GM12878 (cell line): ENCODE results near the gene CCNY. TPM values are rescaled to one million over a fixed set of nuclear protein-coding genes. Genes with fewer than 3 reads are reported as not detected.

Source experiments
- ATAC-seq: fragments of 200-7000 bp; cut with Tn5 transposase; 3 replicates; pipeline ENCODE4 v1.9.1; 2020; ENCODE audit warnings: mild to moderate bottlenecking, moderate library complexity
- BruUV-seq: library from RNA; stranded (reverse); fragments of 400-500 nt; replicated peaks from 2 replicates; lab custom pipeline; 2021; lab: Mats Ljungman, UMichigan
- CTCF ChIA-PET: fragments of 300-600 bp; sonication (Branson Sonifier 250); formaldehyde crosslinking; extraction: SDS; loops from one replicate; lab custom pipeline; 2021; ENCODE audit warnings: inconsistent platforms; lab: Yijun Ruan, JAX
- POLR2A ChIA-PET: fragments of 350-600 bp; formaldehyde crosslinking; extraction: SDS; loops from one replicate; lab custom pipeline; 2021; ENCODE audit warnings: inconsistent platforms; lab: Charles Lee
- RAD21 ChIA-PET: fragments of 300-600 bp; sonication (Branson Sonifier 250); formaldehyde crosslinking; loops from one replicate; lab custom pipeline; 2023; ENCODE audit warnings: antibody characterized with exemption; ENCODE audit not compliant: unreplicated experiment; lab: Charles Lee
- SMC1A ChIA-PET: fragments of 300-600 bp; sonication (Branson Sonifier 250); formaldehyde crosslinking; loops from one replicate; lab custom pipeline; 2023; ENCODE audit not compliant: unreplicated experiment, uncharacterized antibody; lab: Charles Lee
- DNase-seq: peaks from one replicate; pipeline ENCODE4 v3.0.0-alpha.2; 2011; ENCODE audit warnings: low read depth, low spot score
- FAIRE-seq: peaks from 3 replicates; lab custom pipeline; 2011; peaks lifted over from hg19 to GRCh38; lab: Jason Lieb, UNC
- H2AFZ ChIP-seq: 2 replicates; pipeline ENCODE4 v1.6.0; 2011; ENCODE audit warnings: low read depth, low read length, control low read depth; ENCODE audit not compliant: control insufficient read depth
- H3K27ac ChIP-seq: 2 replicates; pipeline ENCODE4 v1.5.1; 2011; ENCODE audit warnings: control low read depth; ENCODE audit not compliant: control insufficient read depth, insufficient read depth
- H3K27me3 ChIP-seq, 2 experiments: replicated peaks in 1 of 2; 2 replicates each; pipeline versions ENCODE4 v1.6.0 to v1.6.1; 2011; ENCODE audit warnings: low read length in 1 of 2; ENCODE audit not compliant: control insufficient read depth in 2 of 2, insufficient read depth in 2 of 2
- H3K36me3 ChIP-seq, 2 experiments: 2 replicates each; pipeline ENCODE4 v1.5.1; 2011; ENCODE audit warnings: low read length in 1 of 2; ENCODE audit not compliant: control insufficient read depth in 2 of 2, insufficient read depth in 2 of 2
- H3K4me1 ChIP-seq: 2 replicates; pipeline ENCODE4 v1.6.1; 2011; ENCODE audit warnings: mild to moderate bottlenecking, low read length, moderate library complexity, mixed read lengths; ENCODE audit not compliant: control insufficient read depth, insufficient read depth
- H3K4me2 ChIP-seq: 2 replicates; pipeline ENCODE4 v1.6.0; 2011; ENCODE audit warnings: control low read depth; ENCODE audit not compliant: control insufficient read depth, insufficient read depth
- H3K4me3 ChIP-seq: fragments of 200-600 bp; sonication (generic); 2 replicates; pipeline ENCODE4 v1.5.1; 2016
- H3K79me2 ChIP-seq: 2 replicates; pipeline ENCODE4 v1.6.0; 2011; ENCODE audit warnings: low read length; ENCODE audit not compliant: control insufficient read depth, insufficient read depth
- H3K9ac ChIP-seq: 2 replicates; pipeline ENCODE4 v1.8.0; 2011; ENCODE audit warnings: low read length, control low read depth, mixed read lengths; ENCODE audit not compliant: control insufficient read depth, insufficient read depth
- H3K9me3 ChIP-seq: replicated peaks from 3 replicates; pipeline ENCODE4 v1.5.1; 2011; ENCODE audit warnings: mild to moderate bottlenecking, low read length; ENCODE audit not compliant: control insufficient read depth, insufficient read depth
- H4K20me1 ChIP-seq: 2 replicates; pipeline ENCODE4 v1.6.0; 2011; ENCODE audit not compliant: control insufficient read depth, insufficient read depth
- BRCA1 ChIP-seq: IDR thresholded peaks from 2 replicates; pipeline ENCODE4 v1.6.1; 2011; ENCODE audit warnings: low read depth, low read length, improper control_type of control experiment
- CHD2 ChIP-seq: IDR thresholded peaks from 2 replicates; pipeline ENCODE4 v1.6.1; 2011; ENCODE audit warnings: low read depth, low read length, improper control_type of control experiment, borderline replicate concordance
- GATAD2B ChIP-seq: fragments of 450-650 bp; conservative IDR thresholded peaks from 2 replicates; pipeline ENCODE4 v1.6.1; 2017; ENCODE audit warnings: low read depth, mild to moderate bottlenecking, moderate library complexity
- RAD51 ChIP-seq: fragments of 450-650 bp; IDR thresholded peaks from 2 replicates; pipeline ENCODE4 v1.6.1; 2016; ENCODE audit warnings: moderate library complexity, mild to moderate bottlenecking, inconsistent platforms
- RCOR1 ChIP-seq: conservative IDR thresholded peaks from 2 replicates; pipeline ENCODE4 v1.6.1; 2012; ENCODE audit warnings: low read depth, low read length, improper control_type of control experiment
- SIN3A ChIP-seq: IDR thresholded peaks from 2 replicates; pipeline ENCODE4 v1.6.1; 2012; ENCODE audit warnings: low read depth, low read length, improper control_type of control experiment
- WGBS: methylation state at CpG from one replicate; pipeline ENCODE4 v1.1.6; 2016; ENCODE audit warnings: low lambda C conversion rate; ENCODE audit not compliant: insufficient replicate concordance, insufficient coverage; ENCODE audit errors: missing lambda C conversion rate; 5-methylcytosine and 5-hydroxymethylcytosine counted together
- in situ Hi-C: fragments of 300-500 bp; cut with MboI; formaldehyde crosslinking; loops from 9 replicates; pipeline ENCODE4 v1.14.3; 2018; ENCODE audit warnings: mixed read lengths
- intact Hi-C: fragments of 100-400 bp; cut with micrococcal nuclease; formaldehyde crosslinking; loops from one replicate; pipeline ENCODE4 v1.14.2; 2022; ENCODE audit not compliant: unreplicated experiment
- polyA plus RNA-seq, 11 experiments: library from polyadenylated mRNA; depleted of rRNA in 4 of 11; unstranded in 6 of 11; stranded (reverse) in 5 of 11; fragments of >200 nt; fragmentation: Nextera tagmentation in 4 of 11; fragmentation: Illumina TruSeq in 1 of 11; extraction: Ambion mirVana in 4 of 11; extraction: Trizol in 1 of 11; gene quantifications; 1 replicate in 1 of 11; 2 replicates in 10 of 11; pipeline versions ENCODE4 v1.2.1 to v1.2.3, GENCODE V29; 2011 to 2016; ENCODE audit warnings: inconsistent platforms in 2 of 11, missing spikeins in 2 of 11, low read depth in 1 of 11
- total RNA-seq, 4 experiments: library from RNA; depleted of rRNA in 3 of 4; stranded (reverse); fragments of >200 nt in 3 of 4; fragmentation: Illumina TruSeq in 1 of 4; extraction: Trizol in 1 of 4; gene quantifications; 2 replicates each; pipeline versions ENCODE4 v1.2.1 to v1.2.3, GENCODE V29; 2013 to 2021
- TF ChIP-seq, protein P1 (sequence below): fragments of 450-650 bp; IDR thresholded peaks from 2 replicates; pipeline ENCODE4 v1.6.1; 2017; ENCODE audit warnings: mild to moderate bottlenecking, low read depth, inconsistent platforms; ENCODE audit not compliant: poor library complexity, severe bottlenecking
- TF ChIP-seq, protein P2 (sequence below): fragments of 450-650 bp; IDR thresholded peaks from 2 replicates; pipeline ENCODE4 v1.6.1; 2018; ENCODE audit warnings: mild to moderate bottlenecking, low read depth, moderate library complexity; ENCODE audit not compliant: partially characterized antibody
- TF ChIP-seq, protein P3 (sequence below): IDR thresholded peaks from 2 replicates; pipeline ENCODE4 v1.6.1; 2011; ENCODE audit warnings: borderline replicate concordance, low read depth, mild to moderate bottlenecking, moderate library complexity, low read length; ENCODE audit not compliant: insufficient read depth, poor library complexity, severe bottlenecking

CCNY gene
- total and polyA plus RNA-seq, 10 of the 15 experiments (the other 5 are each of a cell fraction or from before 2014, with no cell fraction given) = 3.6 to 50.0 (median 26.1) TPM

DNA sequence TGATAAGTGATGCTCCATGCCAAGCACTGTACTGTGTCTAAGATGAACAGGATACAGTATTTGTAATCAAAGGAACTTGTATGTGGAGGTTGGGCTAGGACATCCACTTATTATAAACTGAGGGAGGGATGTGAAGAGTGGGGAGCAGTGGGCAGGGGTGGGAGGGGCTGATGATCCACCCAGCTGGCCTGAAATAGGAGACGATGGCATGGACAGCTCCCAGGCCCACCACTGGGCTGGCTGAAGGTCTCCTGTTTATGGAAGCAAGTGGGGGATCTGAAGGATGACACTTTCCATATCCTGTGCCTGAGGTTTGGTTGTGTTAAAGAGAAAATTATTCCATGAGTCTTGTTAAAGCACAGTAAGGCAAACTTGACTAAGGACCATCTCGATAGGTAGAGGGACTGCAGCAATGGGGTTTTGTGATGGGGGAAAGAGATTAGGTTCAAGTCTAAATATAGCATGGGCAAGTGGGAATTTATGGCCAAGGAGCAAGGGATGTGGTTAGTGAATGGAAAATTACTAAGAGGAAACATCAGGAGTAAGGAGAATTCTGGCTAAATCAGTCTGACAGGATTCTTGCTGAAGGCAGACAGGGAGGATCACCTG is 124.6 kb downstream of the CCNY start:
- WGBS = 88% methylated on average over 2 of the region's 2 CpGs
- no peak for ATAC-seq
- ChIA-PET RAD21 (interaction anchor here (0.6 kb wide), 1 partner anchor 209 kb away, joined by 3 read pairs; no protein-coding TSS in a partner anchor), POLR2A (no interaction called here), CTCF (interaction anchor here (1.2 kb wide), 1 partner anchor 219 kb away, joined by 3 read pairs; no protein-coding TSS in a partner anchor), SMC1A (no interaction called here)
- no TSS peak for BruUV-seq
- no peak overlapping the region for H2AFZ ChIP-seq
- intact Hi-C loops (no loop called here), in situ Hi-C loops (no loop called here)
- no peak overlapping the region for H3K4me2 ChIP-seq
- peaks cover 3% of the 10 kb centered on the region for H4K20me1 ChIP-seq
- DNase-seq = no peak
- H3K36me3 ChIP-seq = no peaks in the 10 kb centered on the region
- no peak overlapping the region for H3K27ac ChIP-seq
- no peak for FAIRE-seq
- H3K9ac ChIP-seq = no peak overlapping the region
- no peak overlapping the region for H3K4me3 ChIP-seq
- no peaks in the 10 kb centered on the region for H3K27me3 ChIP-seq
- peaks cover 7% of the 10 kb centered on the region for H3K79me2 ChIP-seq
- TF ChIP-seq, protein P1, sequence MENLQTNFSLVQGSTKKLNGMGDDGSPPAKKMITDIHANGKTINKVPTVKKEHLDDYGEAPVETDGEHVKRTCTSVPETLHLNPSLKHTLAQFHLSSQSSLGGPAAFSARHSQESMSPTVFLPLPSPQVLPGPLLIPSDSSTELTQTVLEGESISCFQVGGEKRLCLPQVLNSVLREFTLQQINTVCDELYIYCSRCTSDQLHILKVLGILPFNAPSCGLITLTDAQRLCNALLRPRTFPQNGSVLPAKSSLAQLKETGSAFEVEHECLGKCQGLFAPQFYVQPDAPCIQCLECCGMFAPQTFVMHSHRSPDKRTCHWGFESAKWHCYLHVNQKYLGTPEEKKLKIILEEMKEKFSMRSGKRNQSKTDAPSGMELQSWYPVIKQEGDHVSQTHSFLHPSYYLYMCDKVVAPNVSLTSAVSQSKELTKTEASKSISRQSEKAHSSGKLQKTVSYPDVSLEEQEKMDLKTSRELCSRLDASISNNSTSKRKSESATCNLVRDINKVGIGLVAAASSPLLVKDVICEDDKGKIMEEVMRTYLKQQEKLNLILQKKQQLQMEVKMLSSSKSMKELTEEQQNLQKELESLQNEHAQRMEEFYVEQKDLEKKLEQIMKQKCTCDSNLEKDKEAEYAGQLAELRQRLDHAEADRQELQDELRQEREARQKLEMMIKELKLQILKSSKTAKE = no peak
- TF ChIP-seq RCOR1 = no peak
- H3K4me1 ChIP-seq = peaks cover 14% of the 10 kb centered on the region
- no peaks in the 10 kb centered on the region for H3K9me3 ChIP-seq

DNA sequence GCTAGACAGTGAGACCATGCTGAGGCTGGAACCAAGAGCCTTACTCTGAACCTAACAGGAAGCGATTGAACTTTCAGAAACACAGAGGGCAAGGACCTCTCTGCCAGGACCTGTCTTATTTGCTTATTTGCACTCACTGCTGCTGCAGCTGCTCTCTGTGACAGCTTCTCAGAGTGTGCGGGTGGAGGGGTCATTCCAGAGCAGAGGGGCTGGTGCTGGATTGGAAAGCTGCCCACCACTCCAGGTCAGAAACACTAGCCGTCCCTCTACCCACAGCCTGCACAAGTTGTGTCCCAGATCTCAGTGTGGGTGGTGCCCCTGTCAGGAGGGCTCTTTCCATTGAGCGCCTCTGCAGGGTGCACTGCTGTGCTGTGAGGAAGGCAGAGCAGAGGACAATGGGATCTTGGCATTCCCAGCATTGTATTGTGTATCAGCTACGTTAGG is 126.2 kb downstream of the CCNY start:
- peak; percentile 84 for ATAC-seq
- peaks cover 3% of the 10 kb centered on the region for H4K20me1 ChIP-seq
- TF ChIP-seq RAD51 = no peak
- TF ChIP-seq GATAD2B = no peak
- no peak for TF ChIP-seq BRCA1
- no peak for TF ChIP-seq CHD2
- TF ChIP-seq RCOR1 = no peak
- TF ChIP-seq, protein P2, sequence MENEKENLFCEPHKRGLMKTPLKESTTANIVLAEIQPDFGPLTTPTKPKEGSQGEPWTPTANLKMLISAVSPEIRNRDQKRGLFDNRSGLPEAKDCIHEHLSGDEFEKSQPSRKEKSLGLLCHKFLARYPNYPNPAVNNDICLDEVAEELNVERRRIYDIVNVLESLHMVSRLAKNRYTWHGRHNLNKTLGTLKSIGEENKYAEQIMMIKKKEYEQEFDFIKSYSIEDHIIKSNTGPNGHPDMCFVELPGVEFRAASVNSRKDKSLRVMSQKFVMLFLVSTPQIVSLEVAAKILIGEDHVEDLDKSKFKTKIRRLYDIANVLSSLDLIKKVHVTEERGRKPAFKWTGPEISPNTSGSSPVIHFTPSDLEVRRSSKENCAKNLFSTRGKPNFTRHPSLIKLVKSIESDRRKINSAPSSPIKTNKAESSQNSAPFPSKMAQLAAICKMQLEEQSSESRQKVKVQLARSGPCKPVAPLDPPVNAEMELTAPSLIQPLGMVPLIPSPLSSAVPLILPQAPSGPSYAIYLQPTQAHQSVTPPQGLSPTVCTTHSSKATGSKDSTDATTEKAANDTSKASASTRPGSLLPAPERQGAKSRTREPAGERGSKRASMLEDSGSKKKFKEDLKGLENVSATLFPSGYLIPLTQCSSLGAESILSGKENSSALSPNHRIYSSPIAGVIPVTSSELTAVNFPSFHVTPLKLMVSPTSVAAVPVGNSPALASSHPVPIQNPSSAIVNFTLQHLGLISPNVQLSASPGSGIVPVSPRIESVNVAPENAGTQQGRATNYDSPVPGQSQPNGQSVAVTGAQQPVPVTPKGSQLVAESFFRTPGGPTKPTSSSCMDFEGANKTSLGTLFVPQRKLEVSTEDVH = no peak
- TF ChIP-seq, protein P3, sequence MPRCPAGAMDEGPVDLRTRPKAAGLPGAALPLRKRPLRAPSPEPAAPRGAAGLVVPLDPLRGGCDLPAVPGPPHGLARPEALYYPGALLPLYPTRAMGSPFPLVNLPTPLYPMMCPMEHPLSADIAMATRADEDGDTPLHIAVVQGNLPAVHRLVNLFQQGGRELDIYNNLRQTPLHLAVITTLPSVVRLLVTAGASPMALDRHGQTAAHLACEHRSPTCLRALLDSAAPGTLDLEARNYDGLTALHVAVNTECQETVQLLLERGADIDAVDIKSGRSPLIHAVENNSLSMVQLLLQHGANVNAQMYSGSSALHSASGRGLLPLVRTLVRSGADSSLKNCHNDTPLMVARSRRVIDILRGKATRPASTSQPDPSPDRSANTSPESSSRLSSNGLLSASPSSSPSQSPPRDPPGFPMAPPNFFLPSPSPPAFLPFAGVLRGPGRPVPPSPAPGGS = no peak
- no peak for TF ChIP-seq SIN3A

More for the DNA sequence above, 126.2 kb downstream of the CCNY start:
- H3K27ac ChIP-seq = no peak overlapping the region
- intact Hi-C loops (no loop called here), in situ Hi-C loops (no loop called here)
- no peaks in the 10 kb centered on the region for H3K9me3 ChIP-seq
- H3K4me3 ChIP-seq = no peak overlapping the region
- H3K36me3 ChIP-seq = no peaks in the 10 kb centered on the region
- peak overlapping the region; percentile 66 for H3K4me2 ChIP-seq
- H3K79me2 ChIP-seq = peaks cover 7% of the 10 kb centered on the region
- ChIA-PET CTCF (interaction anchor here (0.6 kb wide), 1 partner anchor 534 kb away, joined by 3 read pairs; no protein-coding TSS in a partner anchor), SMC1A (interaction anchor here (0.8 kb wide), 1 partner anchor 83 kb away, joined by 3 read pairs; no protein-coding TSS in a partner anchor), POLR2A (no interaction called here), RAD21 (no interaction called here)
- 92% methylated on average over 5 of the region's 5 CpGs for WGBS
- peaks cover 14% of the 10 kb centered on the region for H3K4me1 ChIP-seq
- BruUV-seq = no TSS peak
- FAIRE-seq (peak; percentile 49), DNase-seq (no peak)
- no peaks in the 10 kb centered on the region for H3K27me3 ChIP-seq
- H2AFZ ChIP-seq = no peak overlapping the region
- no peak overlapping the region for H3K9ac ChIP-seq
